ENCODE measurements around the gene STAC2. TPM values are rescaled to one million over a fixed set of nuclear protein-coding genes. Genes with fewer than 3 reads are reported as not detected.

Gene STAC2
- total and polyA plus RNA-seq, 5 donors from 2014 or later = not detected

GRCh38 chr17:39186481-39187002, 39.2 kb downstream of the STAC2 start:
- no peaks in the 10 kb centered on the region for H3K4me1 ChIP-seq (ENCODE audit: control insufficient read depth, insufficient read depth, low read length, poor library complexity, severe bottlenecking)
- H3K4me3 ChIP-seq (ENCODE audit: low read depth, low read length) = no peak overlapping the region
- H3K27ac ChIP-seq (ENCODE audit: insufficient read depth, low read length, poor library complexity, severe bottlenecking) = no peak overlapping the region
- ATAC-seq (ENCODE audit: low read depth in 2 of 2) (no peak), DNase-seq (no peak)
- no peaks in the 10 kb centered on the region for H3K27me3 ChIP-seq (ENCODE audit: control insufficient read depth, insufficient read depth, low read length)
- peaks cover 49% of the 10 kb centered on the region for H3K36me3 ChIP-seq (ENCODE audit: control insufficient read depth, insufficient read depth, low read length)
- Mint-ChIP-seq H3K9me3 (no peaks in the 10 kb centered on the region), H3K4me1 (peaks cover 0 to 4% (median 0%) of the 10 kb centered on the region in 4 donors), H3K27ac (no peak overlapping the region), H3K36me3 (peaks cover 26% of the 10 kb centered on the region), H3K4me3 (no peak overlapping the region), H3K27me3 (no peaks in the 10 kb centered on the region)
- no peaks in the 10 kb centered on the region for H3K9me3 ChIP-seq (ENCODE audit: control insufficient read depth in 2 of 2, low read length in 2 of 2)

- ATAC-seq (ENCODE audit: low read depth in 2 of 2) (no peak), DNase-seq (no peak)
- H3K36me3 ChIP-seq (ENCODE audit: control insufficient read depth, insufficient read depth, low read length) = peaks cover 44% of the 10 kb centered on the region
- H3K9me3 ChIP-seq (ENCODE audit: control insufficient read depth in 2 of 2, low read length in 2 of 2) = no peaks in the 10 kb centered on the region
- Mint-ChIP-seq H3K4me1 (peaks cover 0 to 4% (median 0%) of the 10 kb centered on the region in 4 donors), H3K4me3 (peak overlapping the region in 1 of 4 donors; percentile 54), H3K36me3 (peaks cover 26% of the 10 kb centered on the region), H3K27me3 (no peaks in the 10 kb centered on the region), H3K9me3 (no peaks in the 10 kb centered on the region), H3K27ac (no peak overlapping the region)
- no peaks in the 10 kb centered on the region for H3K27me3 ChIP-seq (ENCODE audit: control insufficient read depth, insufficient read depth, low read length)
- no peak overlapping the region for H3K27ac ChIP-seq (ENCODE audit: insufficient read depth, low read length, poor library complexity, severe bottlenecking)
- H3K4me3 ChIP-seq (ENCODE audit: low read depth, low read length) = no peak overlapping the region
- no peaks in the 10 kb centered on the region for H3K4me1 ChIP-seq (ENCODE audit: control insufficient read depth, insufficient read depth, low read length, poor library complexity, severe bottlenecking)
Measured at GRCh38 chr17:39183720-39184119, 42.0 kb downstream of the STAC2 start.

GRCh38 chr17:39183045-39183444, 42.7 kb downstream of the STAC2 start:
- Mint-ChIP-seq H3K9me3 (no peaks in the 10 kb centered on the region), H3K27me3 (no peaks in the 10 kb centered on the region), H3K36me3 (peaks cover 27% of the 10 kb centered on the region), H3K27ac (peak overlapping the region in 1 of 3 donors; percentile 12), H3K4me1 (peaks cover 0 to 4% (median 0%) of the 10 kb centered on the region in 4 donors), H3K4me3 (peak overlapping the region in 1 of 4 donors; percentile 65)
- no peak for ATAC-seq (ENCODE audit: low read depth in 2 of 2)
- H3K4me1 ChIP-seq (ENCODE audit: control insufficient read depth, insufficient read depth, low read length, poor library complexity, severe bottlenecking) = no peaks in the 10 kb centered on the region
- no peak for DNase-seq
- H3K36me3 ChIP-seq (ENCODE audit: control insufficient read depth, insufficient read depth, low read length) = peaks cover 43% of the 10 kb centered on the region
- no peaks in the 10 kb centered on the region for H3K27me3 ChIP-seq (ENCODE audit: control insufficient read depth, insufficient read depth, low read length)
- H3K27ac ChIP-seq (ENCODE audit: insufficient read depth, low read length, poor library complexity, severe bottlenecking) = no peak overlapping the region
- no peak overlapping the region for H3K4me3 ChIP-seq (ENCODE audit: low read depth, low read length)
- no peaks in the 10 kb centered on the region for H3K9me3 ChIP-seq (ENCODE audit: control insufficient read depth in 2 of 2, low read length in 2 of 2)

- H3K27me3 Mint-ChIP-seq = no peaks in the 10 kb centered on the region
- Histone ChIP-seq H3K36me3 (ENCODE audit: control insufficient read depth, insufficient read depth, low read length) (peaks cover 41% of the 10 kb centered on the region), H3K9me3 (ENCODE audit: control insufficient read depth in 2 of 2, low read length in 2 of 2) (no peaks in the 10 kb centered on the region), H3K27me3 (ENCODE audit: control insufficient read depth, insufficient read depth, low read length) (no peaks in the 10 kb centered on the region), H3K27ac (ENCODE audit: insufficient read depth, low read length, poor library complexity, severe bottlenecking) (no peak overlapping the region), H3K4me3 (ENCODE audit: low read depth, low read length) (no peak overlapping the region), H3K4me1 (ENCODE audit: control insufficient read depth, insufficient read depth, low read length, poor library complexity, severe bottlenecking) (no peaks in the 10 kb centered on the region)
- DNase-seq (no peak), ATAC-seq (ENCODE audit: low read depth in 2 of 2) (no peak)
- no peaks in the 10 kb centered on the region for H3K9me3 Mint-ChIP-seq
- peaks cover 34% of the 10 kb centered on the region for H3K36me3 Mint-ChIP-seq
- H3K27ac Mint-ChIP-seq = no peak overlapping the region
- H3K4me3 Mint-ChIP-seq = no peak overlapping the region
- H3K4me1 Mint-ChIP-seq = peaks cover 0 to 4% (median 0%) of the 10 kb centered on the region in 4 donors
Measured at GRCh38 chr17:39181303-39181702, 44.4 kb downstream of the STAC2 start.

- H3K36me3 Mint-ChIP-seq = peaks cover 24% of the 10 kb centered on the region
- Histone ChIP-seq H3K36me3 (ENCODE audit: control insufficient read depth, insufficient read depth, low read length) (peaks cover 25% of the 10 kb centered on the region), H3K4me1 (ENCODE audit: control insufficient read depth, insufficient read depth, low read length, poor library complexity, severe bottlenecking) (no peaks in the 10 kb centered on the region), H3K27ac (ENCODE audit: insufficient read depth, low read length, poor library complexity, severe bottlenecking) (no peak overlapping the region), H3K9me3 (ENCODE audit: control insufficient read depth in 2 of 2, low read length in 2 of 2) (no peaks in the 10 kb centered on the region), H3K4me3 (ENCODE audit: low read depth, low read length) (no peak overlapping the region), H3K27me3 (ENCODE audit: control insufficient read depth, insufficient read depth, low read length) (no peaks in the 10 kb centered on the region)
- DNase-seq (no peak), ATAC-seq (ENCODE audit: low read depth in 2 of 2) (no peak)
- no peaks in the 10 kb centered on the region for H3K9me3 Mint-ChIP-seq
- no peak overlapping the region for H3K4me3 Mint-ChIP-seq
- H3K27me3 Mint-ChIP-seq = no peaks in the 10 kb centered on the region
- peaks cover 0 to 9% (median 2%) of the 10 kb centered on the region in 4 donors for H3K4me1 Mint-ChIP-seq
- no peak overlapping the region for H3K27ac Mint-ChIP-seq
Measured at GRCh38 chr17:39178536-39178935, 47.2 kb downstream of the STAC2 start.

- H3K4me3 ChIP-seq (ENCODE audit: low read depth, low read length) = no peak overlapping the region
- H3K4me1 Mint-ChIP-seq = peaks cover 0 to 22% (median 2%) of the 10 kb centered on the region in 4 donors
- DNase-seq (no peak), ATAC-seq (ENCODE audit: low read depth in 2 of 2) (no peak)
- no peak overlapping the region for H3K27ac ChIP-seq (ENCODE audit: insufficient read depth, low read length, poor library complexity, severe bottlenecking)
- H3K9me3 Mint-ChIP-seq = no peaks in the 10 kb centered on the region
- H3K9me3 ChIP-seq (ENCODE audit: control insufficient read depth in 2 of 2, low read length in 2 of 2) = no peaks in the 10 kb centered on the region
- H3K27me3 Mint-ChIP-seq = peaks cover 2% of the 10 kb centered on the region
- H3K27ac Mint-ChIP-seq = peak overlapping the region in 1 of 3 donors; percentile 42
- peaks cover 3% of the 10 kb centered on the region for H3K4me1 ChIP-seq (ENCODE audit: control insufficient read depth, insufficient read depth, low read length, poor library complexity, severe bottlenecking)
- no peaks in the 10 kb centered on the region for H3K27me3 ChIP-seq (ENCODE audit: control insufficient read depth, insufficient read depth, low read length)
- H3K4me3 Mint-ChIP-seq = no peak overlapping the region
- peaks cover 15% of the 10 kb centered on the region for H3K36me3 Mint-ChIP-seq
- peaks cover 15% of the 10 kb centered on the region for H3K36me3 ChIP-seq (ENCODE audit: control insufficient read depth, insufficient read depth, low read length)
Measured at GRCh38 chr17:39177256-39177655, 48.5 kb downstream of the STAC2 start.

GRCh38 chr17:39175695-39176093, 50.1 kb downstream of the STAC2 start:
- Mint-ChIP-seq H3K4me1 (peaks cover 0 to 26% (median 3%) of the 10 kb centered on the region in 4 donors), H3K27ac (peak overlapping the region in 1 of 3 donors; percentile 38), H3K9me3 (no peaks in the 10 kb centered on the region)

More at GRCh38 chr17:39175695-39176093, 50.1 kb downstream of the STAC2 start:
- H3K4me1 ChIP-seq (ENCODE audit: control insufficient read depth, insufficient read depth, low read length, poor library complexity, severe bottlenecking) = peaks cover 3% of the 10 kb centered on the region
- H3K27me3 ChIP-seq (ENCODE audit: control insufficient read depth, insufficient read depth, low read length) = no peaks in the 10 kb centered on the region
- no peak overlapping the region for H3K27ac ChIP-seq (ENCODE audit: insufficient read depth, low read length, poor library complexity, severe bottlenecking)
- Mint-ChIP-seq H3K4me3 (no peak overlapping the region), H3K36me3 (peaks cover 15% of the 10 kb centered on the region), H3K27me3 (peaks cover 9% of the 10 kb centered on the region)
- ATAC-seq (ENCODE audit: low read depth in 2 of 2) (no peak), DNase-seq (no peak)
- no peaks in the 10 kb centered on the region for H3K9me3 ChIP-seq (ENCODE audit: control insufficient read depth in 2 of 2, low read length in 2 of 2)
- peaks cover 15% of the 10 kb centered on the region for H3K36me3 ChIP-seq (ENCODE audit: control insufficient read depth, insufficient read depth, low read length)
- H3K4me3 ChIP-seq (ENCODE audit: low read depth, low read length) = no peak overlapping the region

Measured in CD4-positive, CD25-positive, alpha-beta regulatory T cell (primary cell).